ENCODE measurements around the gene SLC41A2. TPM values are rescaled to one million over a fixed set of nuclear protein-coding genes. Genes with fewer than 3 reads are reported as not detected.

SLC41A2 gene
- total RNA-seq, 4 donors from 2014 or later: 10.3 to 52.6 (median 23.9) TPM

DNA sequence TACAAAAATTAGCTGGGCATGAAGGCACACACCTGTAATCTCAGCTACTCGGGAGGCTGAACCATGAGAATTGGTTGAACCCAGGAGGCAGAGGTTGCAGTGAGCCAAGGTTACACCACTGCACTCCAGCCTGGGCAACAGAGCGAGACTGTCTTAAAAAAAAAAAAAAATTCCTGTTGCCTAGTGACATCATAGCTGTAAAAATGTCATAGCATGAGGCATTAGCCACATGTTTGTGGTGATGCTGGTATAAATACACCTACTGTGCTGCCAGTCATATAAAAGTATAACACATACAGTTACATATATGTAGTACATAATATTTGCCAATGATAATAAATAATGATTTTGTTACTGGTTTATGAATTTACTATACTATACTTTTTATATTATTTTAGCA lies 22.2 kb downstream of the SLC41A2 start:
- intact Hi-C loops (cut with DNase I; ENCODE audit: low total_unique reads): no loop called here
- no peaks in the 10 kb centered on the region for H3K4me1 ChIP-seq
- TF ChIP-seq, protein P1, sequence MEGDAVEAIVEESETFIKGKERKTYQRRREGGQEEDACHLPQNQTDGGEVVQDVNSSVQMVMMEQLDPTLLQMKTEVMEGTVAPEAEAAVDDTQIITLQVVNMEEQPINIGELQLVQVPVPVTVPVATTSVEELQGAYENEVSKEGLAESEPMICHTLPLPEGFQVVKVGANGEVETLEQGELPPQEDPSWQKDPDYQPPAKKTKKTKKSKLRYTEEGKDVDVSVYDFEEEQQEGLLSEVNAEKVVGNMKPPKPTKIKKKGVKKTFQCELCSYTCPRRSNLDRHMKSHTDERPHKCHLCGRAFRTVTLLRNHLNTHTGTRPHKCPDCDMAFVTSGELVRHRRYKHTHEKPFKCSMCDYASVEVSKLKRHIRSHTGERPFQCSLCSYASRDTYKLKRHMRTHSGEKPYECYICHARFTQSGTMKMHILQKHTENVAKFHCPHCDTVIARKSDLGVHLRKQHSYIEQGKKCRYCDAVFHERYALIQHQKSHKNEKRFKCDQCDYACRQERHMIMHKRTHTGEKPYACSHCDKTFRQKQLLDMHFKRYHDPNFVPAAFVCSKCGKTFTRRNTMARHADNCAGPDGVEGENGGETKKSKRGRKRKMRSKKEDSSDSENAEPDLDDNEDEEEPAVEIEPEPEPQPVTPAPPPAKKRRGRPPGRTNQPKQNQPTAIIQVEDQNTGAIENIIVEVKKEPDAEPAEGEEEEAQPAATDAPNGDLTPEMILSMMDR (IDR thresholded peaks at IDR 0.05): no peak
- no peak for TF ChIP-seq POLR2A (IDR thresholded peaks at IDR 0.05)

DNA sequence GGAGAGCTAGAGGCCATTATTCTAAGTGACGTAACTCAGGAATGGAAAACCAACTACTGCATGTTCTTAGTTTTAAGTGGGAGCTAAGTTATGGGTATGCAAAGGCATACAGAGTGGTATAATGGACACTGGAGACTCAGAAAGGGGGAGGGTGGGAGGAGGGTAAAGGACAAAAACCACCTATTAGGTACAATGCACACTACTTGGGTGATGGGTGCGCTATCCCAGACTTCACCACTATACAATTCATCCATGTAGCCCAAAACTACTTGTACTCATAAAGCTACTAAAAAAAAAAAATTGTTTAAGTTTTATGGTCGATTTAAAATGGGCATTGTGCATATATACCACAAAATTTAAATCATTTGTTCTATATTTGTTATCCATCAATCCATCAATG lies 24.3 kb downstream of the SLC41A2 start:
- intact Hi-C loops (cut with DNase I; ENCODE audit: low total_unique reads): no loop called here
- Histone ChIP-seq H3K27ac (no peak overlapping the region), H3K36me3 (no peaks in the 10 kb centered on the region), H3K27me3 (no peaks in the 10 kb centered on the region), H3K9me3 (no peaks in the 10 kb centered on the region), H3K4me3 (no peak overlapping the region), H3K4me1 (no peaks in the 10 kb centered on the region)
- TF ChIP-seq, protein P1 (IDR thresholded peaks at IDR 0.05): no peak
- no peak for TF ChIP-seq POLR2A (IDR thresholded peaks at IDR 0.05)
- DNase-seq: no peak

More for the DNA sequence above, 22.2 kb downstream of the SLC41A2 start:
- Histone ChIP-seq H3K9me3 (no peaks in the 10 kb centered on the region), H3K4me3 (no peak overlapping the region), H3K36me3 (no peaks in the 10 kb centered on the region), H3K27ac (no peak overlapping the region), H3K27me3 (no peaks in the 10 kb centered on the region)
- no peak for DNase-seq

DNA sequence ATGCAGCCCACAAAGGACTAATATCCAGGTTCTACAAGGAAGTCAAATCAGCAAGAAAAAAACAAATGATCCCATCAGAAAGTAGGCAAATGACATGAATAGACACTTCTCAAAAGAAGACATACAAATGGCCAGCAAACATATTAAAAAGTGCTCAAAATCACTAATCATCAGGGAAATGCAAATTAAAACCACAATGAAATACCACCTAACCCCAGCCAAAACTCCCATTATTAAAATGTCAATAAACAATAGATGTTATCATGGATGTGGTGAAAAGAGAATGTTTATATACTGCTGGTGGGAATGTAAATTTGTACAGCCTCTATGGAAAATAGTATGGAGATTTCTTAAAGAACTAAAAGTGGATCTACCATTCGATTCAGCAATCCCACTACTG lies 25.0 kb downstream of the SLC41A2 start:
- Histone ChIP-seq H3K27me3 (no peaks in the 10 kb centered on the region), H3K9me3 (no peaks in the 10 kb centered on the region), H3K27ac (no peak overlapping the region), H3K36me3 (no peaks in the 10 kb centered on the region), H3K4me1 (no peaks in the 10 kb centered on the region), H3K4me3 (no peak overlapping the region)
- intact Hi-C loops (cut with DNase I; ENCODE audit: low total_unique reads): no loop called here
- no peak for DNase-seq
- TF ChIP-seq, protein P1 (IDR thresholded peaks at IDR 0.05): no peak
- no peak for TF ChIP-seq POLR2A (IDR thresholded peaks at IDR 0.05)

DNA sequence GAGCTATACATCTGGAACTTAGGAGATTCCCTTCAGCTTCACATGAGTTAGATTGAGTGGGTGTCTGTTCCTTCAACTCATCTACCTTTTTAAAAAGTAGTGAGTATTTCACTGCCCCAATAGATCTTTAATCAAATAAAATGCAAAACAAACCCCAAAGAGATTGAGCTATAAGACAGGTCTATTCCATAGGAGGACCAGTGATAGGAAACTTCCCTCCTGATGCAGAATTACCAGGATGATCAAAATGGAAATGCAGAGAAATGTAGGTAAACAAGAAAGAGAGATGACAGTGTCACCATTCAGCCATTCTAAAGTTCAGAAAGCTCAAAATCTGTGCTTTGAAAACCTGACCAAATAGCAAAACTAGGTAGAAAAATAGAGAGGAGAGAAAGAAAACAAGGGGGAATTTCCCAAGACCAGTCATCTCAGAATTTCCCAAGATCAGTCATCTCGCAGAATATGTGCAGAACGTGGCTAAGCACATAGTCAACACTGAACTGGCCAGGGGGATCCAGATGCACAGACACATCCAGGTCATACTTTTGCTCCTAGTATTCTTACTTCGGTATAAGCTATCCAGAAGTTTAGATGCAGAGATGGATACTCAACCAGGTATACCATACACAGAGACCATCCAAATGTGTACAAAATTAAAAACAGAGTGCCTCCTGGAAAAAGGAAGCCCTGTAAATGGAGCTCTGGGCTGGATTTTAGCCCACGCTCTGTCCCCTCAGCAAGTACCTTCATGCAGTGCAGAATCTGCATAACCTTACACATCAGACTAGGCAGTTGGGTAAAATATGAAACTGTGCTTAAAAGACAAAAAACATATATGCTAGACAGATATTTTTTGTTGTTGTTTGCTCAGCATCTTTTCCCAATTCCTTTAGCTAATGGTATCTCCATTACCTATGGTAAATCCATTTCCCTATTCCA lies 27.4 kb downstream of the SLC41A2 start:
- no peaks in the 10 kb centered on the region for H3K36me3 ChIP-seq

DNA sequence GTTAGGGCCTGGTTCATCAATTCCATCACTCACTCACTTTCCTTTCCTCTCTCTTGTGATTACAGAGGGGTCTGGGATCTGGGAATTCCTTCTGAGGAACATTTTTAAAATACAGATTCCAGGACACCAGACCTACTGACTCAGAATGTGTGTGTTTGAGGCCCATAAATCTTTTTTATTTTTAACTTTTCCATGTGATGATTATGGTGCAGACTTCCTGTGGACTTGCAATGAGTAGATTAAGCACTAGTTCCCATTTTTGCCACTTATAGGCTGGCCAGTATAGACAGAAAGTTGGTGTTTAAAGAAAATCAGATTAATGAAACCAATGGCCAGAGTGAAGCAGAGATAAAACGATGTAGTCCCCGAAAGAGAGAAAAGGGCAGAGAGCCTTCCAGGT lies 28.1 kb downstream of the SLC41A2 start:
- no peak for TF ChIP-seq POLR2A (IDR thresholded peaks at IDR 0.05)
- TF ChIP-seq, protein P1 (IDR thresholded peaks at IDR 0.05): no peak
- Histone ChIP-seq H3K36me3 (no peaks in the 10 kb centered on the region), H3K4me3 (no peak overlapping the region), H3K27me3 (no peaks in the 10 kb centered on the region), H3K4me1 (no peaks in the 10 kb centered on the region), H3K9me3 (no peaks in the 10 kb centered on the region), H3K27ac (no peak overlapping the region)
- intact Hi-C loops (cut with DNase I; ENCODE audit: low total_unique reads): no loop called here
- no peak for DNase-seq

More for the DNA sequence above, 27.4 kb downstream of the SLC41A2 start:
- Histone ChIP-seq H3K4me3 (no peak overlapping the region), H3K9me3 (no peaks in the 10 kb centered on the region), H3K27ac (no peak overlapping the region), H3K27me3 (no peaks in the 10 kb centered on the region), H3K4me1 (no peaks in the 10 kb centered on the region)
- DNase-seq: no peak
- intact Hi-C loops (cut with DNase I; ENCODE audit: low total_unique reads): no loop called here
- no peak for TF ChIP-seq POLR2A (IDR thresholded peaks at IDR 0.05)
- TF ChIP-seq, protein P1 (IDR thresholded peaks at IDR 0.05): no peak
